HUDEP-2 (cell line): ENCODE data around the gene GLE1.
"Not testable (repeated sequence)": the region's sequence is repeated elsewhere in the genome, so short reads cannot be mapped to it uniquely, and the experiment has no call there.

ENCODE experiments used
- DNase-seq, 76 experiments: peaks; one replicate each; lab custom pipeline; 2025; ENCODE audit not compliant: unreplicated experiment in 76 of 76; lab: John Stamatoyannopoulos, UW

GLE1 gene

GRCh38 chr9:128586934-128587333, 82.4 kb downstream of the GLE1 start:
- not testable (repeated sequence) for DNase-seq

- no peak for DNase-seq
These were observed 82.9 kb downstream of the GLE1 start for GRCh38 chr9:128587453-128587852.

- DNase-seq = no peak
These were observed 84.2 kb downstream of the GLE1 start for GRCh38 chr9:128588581-128589233.
